Mesendoderm (in vitro differentiated cells): ENCODE results near the gene ARID5B.

ENCODE experiments used
- DNase-seq: peaks from one replicate; pipeline ENCODE4 v3.0.0; 2013
- H2AK5ac ChIP-seq: 2 replicates; pipeline ENCODE4 v1.6.1; 2013; ENCODE audit warnings: low read length, inconsistent platforms
- H2BK120ac ChIP-seq: 2 replicates; pipeline ENCODE4 v1.6.1; 2013; ENCODE audit warnings: low read depth, mild to moderate bottlenecking, low read length, moderate library complexity, mixed read lengths
- H2BK15ac ChIP-seq: replicated peaks from 2 replicates; pipeline ENCODE4 v1.6.1; 2013; ENCODE audit warnings: low read depth, mild to moderate bottlenecking, moderate library complexity
- H2BK5ac ChIP-seq: 2 replicates; pipeline ENCODE4 v1.6.1; 2013; ENCODE audit warnings: low read length, inconsistent platforms
- H3K18ac ChIP-seq: 2 replicates; pipeline ENCODE4 v1.6.1; 2013; ENCODE audit warnings: mild to moderate bottlenecking, low read length, mixed read lengths
- H3K23ac ChIP-seq: one replicate; pipeline ENCODE4 v1.6.1; 2013; ENCODE audit warnings: low read length
- H3K27ac ChIP-seq: 2 replicates; pipeline ENCODE4 v1.5.1; 2013; ENCODE audit warnings: low read depth, mild to moderate bottlenecking, inconsistent platforms, low read length, moderate library complexity
- H3K27me3 ChIP-seq: 2 replicates; pipeline ENCODE4 v1.6.1; 2013; ENCODE audit warnings: low read length, control low read depth, mild to moderate bottlenecking, inconsistent platforms; ENCODE audit not compliant: insufficient read depth, poor library complexity
- H3K36me3 ChIP-seq: 2 replicates; pipeline ENCODE4 v1.6.1; 2013; ENCODE audit warnings: low read length, inconsistent platforms; ENCODE audit not compliant: control insufficient read depth, insufficient read depth
- H3K4ac ChIP-seq: one replicate; pipeline ENCODE4 v1.6.1; 2013; ENCODE audit warnings: low read depth, mild to moderate bottlenecking, low read length, moderate library complexity
- H3K4me1 ChIP-seq: 2 replicates; pipeline ENCODE4 v1.6.1; 2013; ENCODE audit warnings: low read depth, low read length, inconsistent platforms; ENCODE audit not compliant: control insufficient read depth
- H3K4me2 ChIP-seq: 2 replicates; pipeline ENCODE4 v1.6.1; 2013; ENCODE audit warnings: low read length
- H3K4me3 ChIP-seq: 2 replicates; pipeline ENCODE4 v1.5.1; 2013; ENCODE audit warnings: mild to moderate bottlenecking, low read length
- H3K56ac ChIP-seq: one replicate; pipeline ENCODE4 v1.6.1; 2013; ENCODE audit warnings: low read length
- H3K79me1 ChIP-seq: 2 replicates; pipeline ENCODE4 v1.6.1; 2013; ENCODE audit warnings: low read length, inconsistent platforms
- H3K79me2 ChIP-seq: 2 replicates; pipeline ENCODE4 v1.6.1; 2013; ENCODE audit warnings: mild to moderate bottlenecking, low read length; ENCODE audit not compliant: control insufficient read depth, insufficient read depth
- H3K9ac ChIP-seq: 2 replicates; pipeline ENCODE4 v1.6.1; 2013; ENCODE audit warnings: low read length, inconsistent platforms
- H4K5ac ChIP-seq: one replicate; pipeline ENCODE4 v1.6.1; 2013; ENCODE audit warnings: low read length
- H4K8ac ChIP-seq: one replicate; pipeline ENCODE4 v1.6.1; 2013; ENCODE audit warnings: low read depth, mild to moderate bottlenecking, control low read depth, low read length, moderate library complexity
- WGBS: extraction: QIAGEN DNeasy Blood & Tissue Kit; methylation state at CpG from one replicate; pipeline ENCODE4 v1.1.7; 2013; ENCODE audit warnings: low lambda C conversion rate, missing lambda C conversion rate; ENCODE audit not compliant: insufficient coverage; ENCODE audit errors: extremely low coverage; 5-methylcytosine and 5-hydroxymethylcytosine counted together

Gene ARID5B

DNA sequence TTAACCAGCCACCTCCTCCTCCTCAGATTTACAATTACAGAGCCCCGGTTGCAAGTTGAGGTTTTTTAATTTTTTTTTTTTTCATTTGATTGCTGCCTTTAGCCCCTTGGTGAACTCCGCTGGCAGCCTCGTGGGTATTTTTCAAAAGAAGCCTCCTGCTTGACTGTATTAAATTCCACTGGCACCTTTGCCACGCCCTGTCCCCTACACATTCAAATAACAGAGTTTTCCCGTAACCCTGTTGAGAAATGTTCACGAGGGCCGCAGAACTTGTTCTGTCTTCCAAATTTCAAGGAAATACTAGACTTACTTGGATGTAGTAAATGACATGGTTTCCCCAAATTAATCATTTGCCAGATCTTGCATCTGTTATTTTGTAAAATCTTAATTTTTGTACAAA lies 167.0 kb downstream of the ARID5B start:
- Histone ChIP-seq H3K27ac (no peak overlapping the region), H3K4me1 (no peaks in the 10 kb centered on the region), H3K79me2 (no peaks in the 10 kb centered on the region), H2AK5ac (no peak overlapping the region), H2BK5ac (no peak overlapping the region), H3K4ac (no peak overlapping the region), H3K23ac (no peak overlapping the region), H3K4me2 (no peak overlapping the region), H2BK15ac (no peak overlapping the region), H4K5ac (no peak overlapping the region), H2BK120ac (no peak overlapping the region), H3K9ac (no peak overlapping the region), H3K27me3 (no peaks in the 10 kb centered on the region), H3K36me3 (no peaks in the 10 kb centered on the region), H3K56ac (no peak overlapping the region), H3K79me1 (no peaks in the 10 kb centered on the region), H3K18ac (no peak overlapping the region), H4K8ac (no peak overlapping the region), H3K4me3 (no peak overlapping the region)
- WGBS, result no CpG with 5 or more reads among the region's 7 CpGs
- DNase-seq, result no peak

DNA sequence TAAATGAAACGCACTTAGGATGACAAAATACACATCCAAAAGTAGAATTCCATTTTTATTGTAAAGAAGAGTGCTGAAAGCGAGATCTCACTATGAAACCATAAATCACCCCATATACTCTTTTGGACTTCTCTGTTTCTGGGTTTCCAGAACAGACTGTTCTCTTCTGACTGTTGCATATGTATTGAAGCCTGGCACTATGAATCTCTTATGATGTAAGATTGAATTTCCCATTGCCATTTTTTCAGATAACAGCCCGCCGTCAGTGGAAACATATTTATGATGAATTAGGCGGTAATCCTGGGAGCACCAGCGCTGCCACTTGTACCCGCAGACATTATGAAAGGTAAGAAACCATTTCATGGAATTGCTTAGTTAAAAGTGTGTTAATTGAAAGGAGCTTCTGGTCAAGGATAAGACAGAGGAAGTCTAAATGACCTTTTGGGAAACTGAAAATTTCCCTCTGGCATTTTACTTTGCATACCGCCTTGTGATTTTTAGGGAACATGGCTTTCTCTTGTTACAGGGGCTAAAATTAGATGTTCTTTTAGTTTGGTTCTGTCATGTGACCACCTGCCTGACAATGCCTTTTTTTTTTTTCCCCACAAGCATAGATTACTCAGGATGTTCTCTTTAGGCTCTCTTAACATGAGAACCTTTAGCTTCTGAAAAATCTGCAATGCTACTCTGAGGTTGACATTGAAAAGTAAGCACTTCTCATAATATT lies 168.1 kb downstream of the ARID5B start:
- Histone ChIP-seq H3K79me1 (no peaks in the 10 kb centered on the region), H3K18ac (no peak overlapping the region), H3K9ac (no peak overlapping the region), H3K4me2 (no peak overlapping the region), H2BK120ac (no peak overlapping the region), H3K56ac (no peak overlapping the region), H3K23ac (no peak overlapping the region), H2BK5ac (no peak overlapping the region), H3K4me3 (no peak overlapping the region), H4K8ac (no peak overlapping the region), H3K27ac (no peak overlapping the region), H3K36me3 (no peaks in the 10 kb centered on the region), H3K4ac (no peak overlapping the region), H2AK5ac (no peak overlapping the region), H3K27me3 (no peaks in the 10 kb centered on the region), H3K79me2 (no peaks in the 10 kb centered on the region), H4K5ac (no peak overlapping the region), H3K4me1 (no peaks in the 10 kb centered on the region), H2BK15ac (no peak overlapping the region)
- DNase-seq, result no peak
- WGBS, result no CpG with 5 or more reads among the region's 8 CpGs

DNA sequence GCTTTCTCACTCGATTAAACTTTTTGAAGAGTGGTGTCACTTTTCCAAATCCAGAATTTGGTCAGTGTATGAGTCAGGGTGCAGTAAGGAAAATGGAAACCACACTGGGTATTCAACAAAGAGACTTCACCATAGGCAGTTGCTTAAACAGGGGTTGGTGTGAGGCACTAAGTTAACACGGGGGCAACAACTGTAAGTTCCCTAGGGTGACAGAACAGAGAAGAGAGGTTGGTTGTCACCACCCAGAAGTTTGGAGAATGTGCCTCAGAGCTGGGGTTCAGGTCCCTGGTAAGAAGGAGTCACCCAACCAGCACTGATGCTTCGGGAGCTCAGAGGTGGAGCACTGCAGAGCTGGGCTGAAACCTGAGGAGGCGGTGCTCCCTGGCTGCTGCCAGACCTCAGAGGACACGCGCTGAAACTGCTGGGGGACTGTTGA lies 170.4 kb downstream of the ARID5B start:
- no peak overlapping the region for H3K4me2 ChIP-seq
- no peak overlapping the region for H2AK5ac ChIP-seq
- no peak overlapping the region for H3K56ac ChIP-seq
- no peak overlapping the region for H4K5ac ChIP-seq
- H3K4me1 ChIP-seq, result no peaks in the 10 kb centered on the region
- H3K36me3 ChIP-seq, result no peaks in the 10 kb centered on the region
- no peak overlapping the region for H3K4ac ChIP-seq
- H3K9ac ChIP-seq, result no peak overlapping the region
- no peaks in the 10 kb centered on the region for H3K79me2 ChIP-seq
- no peak overlapping the region for H2BK120ac ChIP-seq
- no peaks in the 10 kb centered on the region for H3K79me1 ChIP-seq
- no peak overlapping the region for H3K27ac ChIP-seq
- no peaks in the 10 kb centered on the region for H3K27me3 ChIP-seq
- no peak overlapping the region for H2BK5ac ChIP-seq
- H3K18ac ChIP-seq, result no peak overlapping the region
- H2BK15ac ChIP-seq, result no peak overlapping the region
- H4K8ac ChIP-seq, result no peak overlapping the region
- no CpG with 5 or more reads among the region's 6 CpGs for WGBS
- no peak for DNase-seq
- H3K23ac ChIP-seq, result no peak overlapping the region
- no peak overlapping the region for H3K4me3 ChIP-seq

DNA sequence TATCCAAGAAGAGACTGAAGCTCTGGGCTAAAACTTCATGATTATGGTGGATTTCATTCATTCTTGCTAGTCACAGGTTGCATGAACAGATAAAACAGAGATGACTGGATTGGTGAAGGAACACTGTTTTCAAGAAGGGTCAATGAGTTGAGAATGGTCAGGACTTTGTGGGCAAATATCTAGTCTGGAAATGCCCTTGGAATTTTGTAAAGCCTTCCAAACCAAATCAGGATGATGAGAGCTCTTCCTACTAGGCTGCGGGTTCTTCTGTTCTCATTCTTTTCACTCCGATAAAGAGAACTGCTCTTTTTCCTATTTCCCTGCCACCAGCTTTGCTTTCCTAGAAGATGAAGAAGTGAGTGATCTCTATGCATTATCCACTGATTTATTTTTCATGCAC lies 171.4 kb downstream of the ARID5B start:
- Histone ChIP-seq H3K56ac (no peak overlapping the region), H3K4me1 (no peaks in the 10 kb centered on the region), H3K79me2 (no peaks in the 10 kb centered on the region), H2AK5ac (no peak overlapping the region), H3K36me3 (no peaks in the 10 kb centered on the region), H3K27me3 (no peaks in the 10 kb centered on the region), H3K4me2 (no peak overlapping the region), H2BK120ac (no peak overlapping the region), H3K79me1 (no peaks in the 10 kb centered on the region), H3K9ac (no peak overlapping the region), H3K4ac (no peak overlapping the region), H3K18ac (no peak overlapping the region), H3K23ac (no peak overlapping the region), H3K4me3 (no peak overlapping the region), H2BK15ac (no peak overlapping the region), H2BK5ac (no peak overlapping the region), H3K27ac (no peak overlapping the region), H4K5ac (no peak overlapping the region), H4K8ac (no peak overlapping the region)
- no CpG with 5 or more reads among the region's 2 CpGs for WGBS
- DNase-seq, result no peak

GRCh38 chr10:62073429-62073828 lies 171.9 kb downstream of the ARID5B start:
- no peak overlapping the region for H3K4ac ChIP-seq
- no peaks in the 10 kb centered on the region for H3K79me2 ChIP-seq
- no CpG with 5 or more reads among the region's 3 CpGs for WGBS
- H3K56ac ChIP-seq, result no peak overlapping the region
- H4K8ac ChIP-seq, result no peak overlapping the region
- no peaks in the 10 kb centered on the region for H3K79me1 ChIP-seq
- no peaks in the 10 kb centered on the region for H3K27me3 ChIP-seq
- no peak overlapping the region for H4K5ac ChIP-seq
- no peak overlapping the region for H3K4me3 ChIP-seq
- H3K4me1 ChIP-seq, result no peaks in the 10 kb centered on the region
- no peaks in the 10 kb centered on the region for H3K36me3 ChIP-seq
- H3K4me2 ChIP-seq, result no peak overlapping the region
- no peak overlapping the region for H2BK120ac ChIP-seq
- no peak for DNase-seq
- H3K23ac ChIP-seq, result no peak overlapping the region
- H3K27ac ChIP-seq, result no peak overlapping the region
- no peak overlapping the region for H3K18ac ChIP-seq
- H2BK5ac ChIP-seq, result no peak overlapping the region
- H2BK15ac ChIP-seq, result no peak overlapping the region
- no peak overlapping the region for H2AK5ac ChIP-seq
- H3K9ac ChIP-seq, result no peak overlapping the region

DNA sequence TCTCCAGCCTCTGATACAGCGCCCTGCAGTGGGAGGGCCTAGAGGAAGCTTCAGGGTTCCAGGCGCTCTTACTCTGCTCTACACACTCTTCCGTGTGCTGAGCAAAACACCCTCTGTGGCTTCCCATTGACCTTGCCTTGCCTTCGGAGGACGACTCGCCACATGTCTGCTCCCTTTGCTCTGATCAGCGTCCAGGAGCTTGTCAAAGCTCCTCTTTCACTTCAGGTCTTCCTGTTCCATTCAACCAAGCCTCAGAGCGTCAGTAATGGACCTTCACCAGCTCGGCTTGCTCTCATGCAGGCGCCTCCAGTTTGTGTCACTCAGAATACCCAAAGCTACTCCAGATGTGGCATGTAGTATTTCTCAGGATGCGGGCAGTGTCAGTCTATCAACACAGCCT lies 173.9 kb downstream of the ARID5B start:
- no peak for DNase-seq
- Histone ChIP-seq H2BK120ac (no peak overlapping the region), H3K27me3 (no peaks in the 10 kb centered on the region), H3K4ac (no peak overlapping the region), H2BK5ac (no peak overlapping the region), H3K18ac (no peak overlapping the region), H4K5ac (no peak overlapping the region), H4K8ac (no peak overlapping the region), H3K4me3 (no peak overlapping the region), H2BK15ac (no peak overlapping the region), H2AK5ac (no peak overlapping the region), H3K36me3 (no peaks in the 10 kb centered on the region), H3K4me2 (no peak overlapping the region), H3K9ac (no peak overlapping the region), H3K4me1 (no peaks in the 10 kb centered on the region), H3K79me2 (no peaks in the 10 kb centered on the region), H3K56ac (no peak overlapping the region), H3K79me1 (no peaks in the 10 kb centered on the region), H3K27ac (no peak overlapping the region), H3K23ac (no peak overlapping the region)
- no CpG with 5 or more reads among the region's 11 CpGs for WGBS
